PC-3 (cell line): ENCODE data around the gene CAP2. TPM values are rescaled to one million over a fixed set of nuclear protein-coding genes. Genes with fewer than 3 reads are reported as not detected.

Source experiments
- ATAC-seq: fragments of 200-7000 bp; cut with Tn5 transposase; 2 replicates; pipeline ENCODE4 v1.9.1; 2020; ENCODE audit warnings: mild to moderate bottlenecking, moderate library complexity
- BruUV-seq: library from RNA; stranded (reverse); fragments of 400-500 nt; replicated peaks from 2 replicates; lab custom pipeline; 2021; lab: Mats Ljungman, UMichigan
- CTCF ChIA-PET: fragments of 300-600 bp; sonication (Branson Sonifier 250); formaldehyde crosslinking; loops from one replicate; lab custom pipeline; 2022; ENCODE audit warnings: antibody characterized with exemption; lab: Charles Lee
- POLR2A ChIA-PET: fragments of 300-600 bp; sonication (Branson Sonifier 250); formaldehyde crosslinking; loops from one replicate; lab custom pipeline; 2022; ENCODE audit warnings: antibody characterized with exemption; ENCODE audit not compliant: unreplicated experiment; lab: Charles Lee
- DNase-seq: peaks from one replicate; pipeline ENCODE4 v3.0.0-alpha.2; 2015
- H2AFZ ChIP-seq: fragments of 300-600 bp; sonication (generic); 2 replicates; pipeline ENCODE4 v1.6.0; 2016; ENCODE audit warnings: antibody characterized with exemption, low read length
- H3F3A ChIP-seq: fragments of 300-600 bp; sonication (generic); one replicate; pipeline ENCODE4 v1.6.0; 2017; ENCODE audit warnings: antibody characterized with exemption, low read length, control low read depth, mild to moderate bottlenecking; ENCODE audit not compliant: unreplicated experiment
- H3K27ac ChIP-seq: fragments of 300-600 bp; sonication (generic); 2 replicates; pipeline ENCODE4 v1.5.1; 2016; ENCODE audit warnings: mild to moderate bottlenecking, low read length
- H3K27me3 ChIP-seq: fragments of 300-600 bp; sonication (generic); 2 replicates; pipeline ENCODE4 v1.6.1; 2016; ENCODE audit warnings: low read length, mixed read lengths
- H3K36me3 ChIP-seq: fragments of 300-600 bp; sonication (generic); 2 replicates; pipeline ENCODE4 v1.6.1; 2016; ENCODE audit warnings: low read depth, mixed run types, low read length, mixed read lengths
- H3K4me1 ChIP-seq: fragments of 300-600 bp; sonication (generic); 2 replicates; pipeline ENCODE4 v1.5.1; 2016; ENCODE audit warnings: low read length; ENCODE audit not compliant: insufficient read depth
- H3K4me2 ChIP-seq: fragments of 300-600 bp; sonication (generic); 2 replicates; pipeline ENCODE4 v1.6.0; 2016; ENCODE audit warnings: low read length
- H3K4me3 ChIP-seq: fragments of 300-600 bp; sonication (generic); 2 replicates; pipeline ENCODE4 v1.5.1; 2016; ENCODE audit warnings: mild to moderate bottlenecking, low read length, mixed read lengths
- H3K79me2 ChIP-seq: fragments of 300-600 bp; sonication (generic); 2 replicates; pipeline ENCODE4 v1.6.1; 2017; ENCODE audit warnings: low read length, mixed read lengths
- H3K9ac ChIP-seq: fragments of 300-600 bp; sonication (generic); 2 replicates; pipeline ENCODE4 v1.6.0; 2016; ENCODE audit warnings: mild to moderate bottlenecking, low read length
- H3K9me2 ChIP-seq: fragments of 300-600 bp; sonication (generic); replicated peaks from 2 replicates; pipeline ENCODE4 v1.6.1; 2016; ENCODE audit warnings: mixed run types, low read length, mixed read lengths
- H3K9me3 ChIP-seq: fragments of 300-600 bp; sonication (generic); 2 replicates; pipeline ENCODE4 v1.6.1; 2016; ENCODE audit warnings: low read length, mixed read lengths
- H4K20me1 ChIP-seq: fragments of 300-600 bp; sonication (generic); 2 replicates; pipeline ENCODE4 v1.6.1; 2016; ENCODE audit warnings: low read length, mixed read lengths
- CTCF ChIP-seq: fragments of 300-600 bp; sonication (generic); conservative IDR thresholded peaks from 2 replicates; pipeline ENCODE4 v1.5.1; 2017; ENCODE audit warnings: antibody characterized with exemption, low read depth, mild to moderate bottlenecking, low read length
- EZH2 ChIP-seq: fragments of 300-600 bp; sonication (generic); IDR thresholded peaks from one replicate; pipeline ENCODE4 v1.6.1; 2017; ENCODE audit warnings: antibody characterized with exemption, mild to moderate bottlenecking, low read length; ENCODE audit not compliant: unreplicated experiment
- EZH2phosphoT487 ChIP-seq: fragments of 300-600 bp; sonication (generic); IDR thresholded peaks from 2 replicates; pipeline ENCODE4 v1.6.1; 2018; ENCODE audit warnings: mild to moderate bottlenecking, antibody characterized with exemption, low read length, borderline replicate concordance
- intact Hi-C: fragments of 100-400 bp; cut with micrococcal nuclease; formaldehyde crosslinking; loops from 2 replicates; pipeline ENCODE4 v1.9.0; 2023
- total RNA-seq: library from RNA; depleted of rRNA; stranded (reverse); fragments of >200 nt; gene quantifications from 2 replicates; pipeline ENCODE4 v1.2.3, GENCODE V29; 2014

Gene CAP2
- total RNA-seq, 1 experiment from 2014 or later, result 8.2 TPM

- peak overlapping the region; percentile 15; the same call in 1 of the 2 replicates for H3K4me3 ChIP-seq
- no peaks in the 10 kb centered on the region for H3F3A ChIP-seq
- ChIA-PET POLR2A (no interaction called here), CTCF (interaction anchor here (0.5 to 0.9 kb wide), 8 partner anchors 16 to 591 kb away, joined by 3 to 23 read pairs (median 4); partner anchors contain the start of gene FAM8A1)
- intact Hi-C loops, result loop anchor here (1.0 to 5.0 kb wide), 4 partner anchors 87 to 428 kb away; partner anchors contain the start of gene RBM24
- no peak overlapping the region for H3K27ac ChIP-seq
- DNase-seq, result no peak
- H3K36me3 ChIP-seq, result no peaks in the 10 kb centered on the region
- H3K79me2 ChIP-seq, result no peaks in the 10 kb centered on the region
- ATAC-seq, result no peak
- H3K4me1 ChIP-seq, result 0 out of 2 replicates have a peak, but pooled peaks cover 4% of the 10 kb centered on the region
- no peak overlapping the region for H3K9ac ChIP-seq
- peak overlapping the region; percentile 35; the same call in 1 of the 2 replicates for H3K4me2 ChIP-seq
- H3K27me3 ChIP-seq, result no peaks in the 10 kb centered on the region
- TF ChIP-seq CTCF (no peak), EZH2phosphoT487 (no peak), EZH2 (no peak)
- H3K9me3 ChIP-seq, result no peaks in the 10 kb centered on the region
- BruUV-seq, result no TSS peak
- no peaks in the 10 kb centered on the region for H4K20me1 ChIP-seq
- no peaks in the 10 kb centered on the region for H3K9me2 ChIP-seq
- H2AFZ ChIP-seq, result peak overlapping the region; percentile 58
Measured at GRCh38 chr6:17583811-17584210, 190.4 kb downstream of the CAP2 start.

GRCh38 chr6:17584241-17584803 is 190.9 kb downstream of the CAP2 start:
- Histone ChIP-seq H3F3A (no peaks in the 10 kb centered on the region), H3K4me3 (peak overlapping the region; percentile 15; the same call in 1 of the 2 replicates), H3K27ac (no peak overlapping the region), H3K9me3 (no peaks in the 10 kb centered on the region), H3K4me2 (peak overlapping the region; percentile 35; the same call in 1 of the 2 replicates), H3K36me3 (no peaks in the 10 kb centered on the region), H3K9me2 (no peaks in the 10 kb centered on the region), H3K79me2 (no peaks in the 10 kb centered on the region), H2AFZ (peak overlapping the region; percentile 58), H3K4me1 (peaks cover 9% of the 10 kb centered on the region), H3K9ac (no peak overlapping the region), H3K27me3 (no peaks in the 10 kb centered on the region), H4K20me1 (no peaks in the 10 kb centered on the region)
- peak; percentile 75 for DNase-seq
- TF ChIP-seq CTCF (peak; percentile 96), EZH2phosphoT487 (no peak), EZH2 (no peak)
- ChIA-PET CTCF (interaction anchor here (0.5 to 0.9 kb wide), 8 partner anchors 16 to 591 kb away, joined by 3 to 23 read pairs (median 4); partner anchors contain the start of gene FAM8A1), POLR2A (no interaction called here)
- intact Hi-C loops, result loop anchor here (1.0 to 5.0 kb wide), 4 partner anchors 87 to 428 kb away; partner anchors contain the start of gene RBM24
- peak; percentile 75 for ATAC-seq
- no TSS peak for BruUV-seq
